HFF-Myc (cell line): ENCODE data around the gene CDK5RAP2.

ENCODE experiments used
- DNase-seq: peaks from one replicate; pipeline ENCODE4 v3.0.0-alpha.2; 2011; ENCODE audit warnings: low read depth; ENCODE audit errors: extremely low read depth
- H3K4me3 ChIP-seq: replicated peaks from 2 replicates; pipeline ENCODE4 v1.5.1; 2011; ENCODE audit warnings: low read depth, mild to moderate bottlenecking, control low read depth, low read length
- TF ChIP-seq, protein P1 (sequence below): IDR thresholded peaks from 2 replicates; pipeline ENCODE4 v1.5.1; 2012; ENCODE audit warnings: mild to moderate bottlenecking, low read depth, low read length, control low read depth; ENCODE audit errors: missing control alignments

Gene CDK5RAP2

DNA sequence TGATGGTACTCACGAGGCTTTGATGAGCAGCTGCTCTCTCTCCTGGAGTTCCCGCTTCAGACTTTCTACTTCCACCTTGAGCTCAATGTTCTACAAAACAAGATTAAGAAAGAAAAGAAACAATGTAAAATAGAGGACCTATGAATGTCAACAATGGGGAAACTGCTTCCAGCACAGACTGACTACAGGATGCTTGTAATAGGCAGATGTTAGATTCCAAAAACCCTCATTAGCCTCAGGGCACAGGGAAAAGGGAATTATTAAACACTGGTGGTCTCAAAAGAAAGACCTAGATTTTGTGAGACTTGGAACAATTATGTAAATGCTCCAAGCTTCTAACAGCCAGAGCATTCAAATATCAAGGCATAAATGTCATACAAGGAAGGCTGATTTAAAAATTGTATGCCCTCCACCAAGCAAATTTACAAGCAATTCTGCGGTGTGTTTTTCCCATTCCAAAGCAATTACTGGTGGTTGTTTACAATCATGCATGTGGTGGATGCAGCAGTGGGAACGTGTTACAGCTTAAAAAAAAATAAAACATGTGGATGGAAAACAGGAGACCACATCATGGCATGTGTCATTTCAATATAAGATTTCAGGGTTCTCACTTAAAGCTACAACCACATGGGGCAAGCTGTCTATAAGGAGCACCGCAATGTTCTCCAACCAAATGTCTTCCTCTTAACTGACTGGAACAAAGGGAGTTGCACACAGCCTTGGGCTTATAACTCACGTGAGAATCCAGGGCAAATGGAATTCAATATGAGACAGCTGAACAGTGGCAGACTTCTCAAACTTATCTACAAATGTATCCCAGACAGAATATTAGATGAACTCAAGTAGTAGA, 34.0 kb downstream of the CDK5RAP2 start:
- no peak overlapping the region for H3K4me3 ChIP-seq
- DNase-seq = peak; percentile 39
- TF ChIP-seq, protein P1, sequence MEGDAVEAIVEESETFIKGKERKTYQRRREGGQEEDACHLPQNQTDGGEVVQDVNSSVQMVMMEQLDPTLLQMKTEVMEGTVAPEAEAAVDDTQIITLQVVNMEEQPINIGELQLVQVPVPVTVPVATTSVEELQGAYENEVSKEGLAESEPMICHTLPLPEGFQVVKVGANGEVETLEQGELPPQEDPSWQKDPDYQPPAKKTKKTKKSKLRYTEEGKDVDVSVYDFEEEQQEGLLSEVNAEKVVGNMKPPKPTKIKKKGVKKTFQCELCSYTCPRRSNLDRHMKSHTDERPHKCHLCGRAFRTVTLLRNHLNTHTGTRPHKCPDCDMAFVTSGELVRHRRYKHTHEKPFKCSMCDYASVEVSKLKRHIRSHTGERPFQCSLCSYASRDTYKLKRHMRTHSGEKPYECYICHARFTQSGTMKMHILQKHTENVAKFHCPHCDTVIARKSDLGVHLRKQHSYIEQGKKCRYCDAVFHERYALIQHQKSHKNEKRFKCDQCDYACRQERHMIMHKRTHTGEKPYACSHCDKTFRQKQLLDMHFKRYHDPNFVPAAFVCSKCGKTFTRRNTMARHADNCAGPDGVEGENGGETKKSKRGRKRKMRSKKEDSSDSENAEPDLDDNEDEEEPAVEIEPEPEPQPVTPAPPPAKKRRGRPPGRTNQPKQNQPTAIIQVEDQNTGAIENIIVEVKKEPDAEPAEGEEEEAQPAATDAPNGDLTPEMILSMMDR = no peak

DNA sequence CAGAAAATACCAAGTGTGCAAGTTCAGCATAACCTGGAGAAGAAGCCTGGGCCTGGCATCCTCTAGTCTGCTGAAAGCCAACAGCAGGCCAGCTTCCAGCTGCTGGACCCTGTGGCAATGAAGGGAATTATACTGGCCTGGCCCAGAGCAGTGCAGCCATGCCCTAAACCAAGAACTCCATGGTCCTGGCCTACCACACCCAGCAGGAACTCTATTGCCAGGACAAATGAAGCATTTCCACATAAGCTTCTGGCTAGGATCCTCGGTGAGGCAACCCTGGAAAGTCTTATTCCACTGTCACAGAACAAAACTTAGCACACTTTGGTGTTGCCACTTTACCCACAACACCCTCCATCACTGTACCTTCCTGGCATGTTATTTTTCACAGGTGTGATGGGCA, 35.5 kb downstream of the CDK5RAP2 start:
- no peak overlapping the region for H3K4me3 ChIP-seq
- no peak for DNase-seq
- TF ChIP-seq, protein P1 = no peak

DNA sequence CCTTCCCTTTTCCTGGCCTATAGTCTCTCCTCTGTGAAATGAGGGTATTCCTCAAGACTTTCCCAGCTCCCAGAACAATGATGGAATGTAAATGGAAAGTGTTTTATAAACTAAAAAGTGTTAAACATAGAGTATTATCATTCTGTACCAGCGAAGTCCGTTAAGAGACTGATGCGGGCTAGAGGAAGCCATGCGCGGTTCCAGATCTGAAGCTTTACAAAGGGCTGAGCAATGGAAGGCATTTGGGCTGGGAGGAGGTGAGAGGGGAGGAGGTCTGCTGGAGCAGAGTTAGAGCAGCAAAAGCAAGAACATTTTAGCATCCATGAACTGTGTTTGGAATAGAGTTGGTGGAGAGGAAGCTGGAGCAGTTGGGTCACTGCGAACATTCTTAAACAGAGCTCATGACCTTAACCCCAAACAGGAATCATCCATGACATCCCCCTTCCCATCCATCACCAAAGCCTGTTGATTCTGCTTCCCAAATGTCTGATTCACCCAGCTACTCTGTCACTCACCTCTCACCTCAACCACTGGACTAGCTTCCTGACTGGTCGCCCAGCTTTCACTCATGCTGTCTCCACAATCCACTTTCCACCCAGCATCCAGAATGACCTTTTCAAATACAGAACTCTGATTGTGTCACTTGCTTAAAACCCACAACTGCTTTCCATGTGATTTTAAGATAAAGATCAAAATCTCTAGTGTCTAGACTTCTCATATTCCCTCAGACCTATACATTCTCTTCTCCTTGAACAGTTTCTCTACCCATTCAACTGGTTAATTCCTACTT, 37.1 kb downstream of the CDK5RAP2 start:
- H3K4me3 ChIP-seq = no peak overlapping the region
- TF ChIP-seq, protein P1 = no peak
- DNase-seq = no peak

DNA sequence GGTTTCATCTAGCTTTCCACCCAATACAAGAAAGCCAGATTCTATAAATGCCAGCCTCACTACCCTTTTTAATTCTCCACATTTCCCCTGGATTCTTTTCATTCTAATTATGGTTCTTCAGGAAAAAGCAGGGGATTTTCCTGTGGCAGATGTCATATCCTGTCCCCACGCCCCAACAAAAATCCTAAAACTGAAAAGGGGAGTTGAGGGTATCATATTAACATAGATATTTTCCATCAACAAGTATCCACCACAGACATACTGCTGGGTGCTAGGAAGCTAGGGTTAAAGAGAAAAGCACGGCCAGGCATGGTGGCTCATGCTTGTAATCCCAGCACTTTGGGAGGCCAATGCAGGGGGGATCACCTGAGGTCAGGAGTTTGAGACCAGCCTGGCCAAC, 38.0 kb downstream of the CDK5RAP2 start:
- no peak overlapping the region for H3K4me3 ChIP-seq
- no peak for DNase-seq
- TF ChIP-seq, protein P1 = no peak

DNA sequence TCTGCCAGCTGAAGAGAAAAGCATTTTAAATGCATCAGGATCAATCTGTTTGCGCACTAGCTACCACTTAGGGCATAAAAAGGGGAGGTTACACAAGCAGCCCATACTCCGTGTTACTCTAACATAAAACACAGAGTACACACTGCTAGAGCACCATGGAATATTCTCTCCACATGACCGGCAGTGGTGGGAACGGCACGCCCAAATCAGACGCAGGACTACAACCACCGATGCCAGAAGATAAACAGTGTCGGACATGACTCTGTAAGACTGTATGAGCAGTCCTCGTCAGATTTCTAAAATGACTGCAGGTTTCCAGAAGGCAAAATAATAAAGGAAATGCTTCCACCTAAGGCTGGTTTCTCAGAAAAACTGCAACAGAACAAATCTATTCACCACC, 40.0 kb downstream of the CDK5RAP2 start:
- DNase-seq = no peak
- TF ChIP-seq, protein P1 = no peak
- no peak overlapping the region for H3K4me3 ChIP-seq

DNA sequence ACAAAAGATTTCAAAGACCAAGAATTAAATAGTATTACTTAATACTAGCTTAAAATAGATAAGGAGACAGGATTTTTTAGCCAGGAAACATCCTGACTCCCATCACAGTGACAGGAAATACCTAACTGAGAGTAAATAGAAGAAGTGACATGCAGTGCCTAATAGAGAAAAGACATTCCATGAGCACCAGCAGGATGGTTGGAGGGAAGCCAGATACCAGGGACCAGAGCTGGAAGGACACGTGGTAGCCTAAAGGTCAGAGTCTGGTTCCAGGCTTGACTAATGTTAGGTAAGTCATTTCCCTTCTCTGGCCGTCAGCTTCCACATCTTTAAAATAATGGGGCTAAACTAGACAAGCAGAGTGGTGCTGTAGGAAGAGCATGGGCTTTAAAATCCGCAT, 41.6 kb downstream of the CDK5RAP2 start:
- no peak for DNase-seq
- no peak overlapping the region for H3K4me3 ChIP-seq
- TF ChIP-seq, protein P1 = no peak
